K562 (cell line): ENCODE measurements around the gene REEP2. TPM values are rescaled to one million over a fixed set of nuclear protein-coding genes. Genes with fewer than 3 reads are reported as not detected.

Source experiments
- CTBP1 ChIP-seq: fragments of 450-650 bp; IDR thresholded peaks from 2 replicates; pipeline ENCODE4 v1.6.1; 2016; ENCODE audit warnings: borderline replicate concordance
- DMBX1 ChIP-seq: fragments of 250-450 bp; sonication (Bioruptor Pico); IDR thresholded peaks from 2 replicates; pipeline ENCODE4 v1.8.0; 2022; ENCODE audit warnings: inconsistent platforms, mild to moderate bottlenecking, moderate library complexity, borderline replicate concordance
- ELF2 ChIP-seq: fragments of 250-450 bp; sonication (Bioruptor Pico); IDR thresholded peaks from 2 replicates; pipeline ENCODE4 v1.5.0; 2021; ENCODE audit warnings: mild to moderate bottlenecking
- ETS2 ChIP-seq: IDR thresholded peaks from 2 replicates; pipeline ENCODE4 v1.6.1; 2016; ENCODE audit warnings: borderline replicate concordance, missing genetic modification characterization, mild to moderate bottlenecking, moderate library complexity, missing compliant biosample characterization; ENCODE audit not compliant: poor library complexity, severe bottlenecking
- KHSRP ChIP-seq: fragments of 450-650 bp; IDR thresholded peaks from 2 replicates; pipeline ENCODE4 v1.6.1; 2017
- LEF1 ChIP-seq: fragments of 450-650 bp; IDR thresholded peaks from 2 replicates; pipeline ENCODE4 v1.6.1; 2016; ENCODE audit warnings: mild to moderate bottlenecking
- MCM2 ChIP-seq: fragments of 450-650 bp; IDR thresholded peaks from 2 replicates; pipeline ENCODE4 v1.6.1; 2017; ENCODE audit warnings: low read depth, mild to moderate bottlenecking
- MEF2A ChIP-seq: IDR thresholded peaks from 2 replicates; pipeline ENCODE4 v1.6.1; 2011; ENCODE audit warnings: low read depth, mild to moderate bottlenecking, low read length, moderate library complexity; ENCODE audit not compliant: control insufficient read depth
- NCOA4 ChIP-seq: fragments of 450-650 bp; IDR thresholded peaks from 2 replicates; pipeline ENCODE4 v1.6.1; 2018; ENCODE audit warnings: mild to moderate bottlenecking; ENCODE audit not compliant: partially characterized antibody
- PHF21A ChIP-seq: fragments of 450-650 bp; IDR thresholded peaks from 2 replicates; pipeline ENCODE4 v1.6.1; 2017; ENCODE audit warnings: low read depth, borderline replicate concordance
- POLR2H ChIP-seq: IDR thresholded peaks from 2 replicates; pipeline ENCODE4 v1.6.1; 2016; ENCODE audit warnings: missing genetic modification characterization, low read depth, mild to moderate bottlenecking, control low read depth, missing compliant biosample characterization, moderate library complexity
- RFX5 ChIP-seq: IDR thresholded peaks from 2 replicates; pipeline ENCODE4 v1.6.1; 2011; ENCODE audit warnings: low read depth, mild to moderate bottlenecking, improper control_type of control experiment, low read length
- SIX5 ChIP-seq, 2 experiments: IDR thresholded peaks; 2 replicates each; pipeline ENCODE4 v1.6.1; 2011; ENCODE audit warnings: low read length in 2 of 2, borderline replicate concordance in 1 of 2, low read depth in 1 of 2, mild to moderate bottlenecking in 1 of 2, moderate library complexity in 1 of 2; ENCODE audit not compliant: insufficient read depth in 1 of 2
- VEZF1 ChIP-seq: fragments of 200-800 bp; sonication (Bioruptor generic); IDR thresholded peaks from 2 replicates; pipeline ENCODE4 v1.6.1; 2017; ENCODE audit warnings: missing genetic modification characterization, missing compliant biosample characterization
- ZNF124 ChIP-seq: sonication (generic); formaldehyde crosslinking; IDR thresholded peaks from 2 replicates; pipeline ENCODE4 v1.8.1; 2022; ENCODE audit warnings: missing genetic modification reagents
- polyA plus RNA-seq, 8 experiments: library from polyadenylated mRNA; depleted of rRNA in 4 of 8; stranded (reverse) in 5 of 8; unstranded in 3 of 8; fragments of >200 nt; fragmentation: Nextera tagmentation in 2 of 8; fragmentation: Illumina TruSeq in 1 of 8; extraction: Ambion mirVana in 2 of 8; extraction: Trizol in 1 of 8; gene quantifications; 2 replicates each; pipeline versions ENCODE4 v1.2.1 to v1.2.3, GENCODE V29; 2011 to 2014; ENCODE audit warnings: inconsistent platforms in 1 of 8, missing spikeins in 1 of 8
- total RNA-seq, 7 experiments: library from RNA; depleted of rRNA in 6 of 7; stranded (reverse); fragments of >200 nt in 6 of 7; fragmentation: Illumina TruSeq in 2 of 7; extraction: Trizol in 2 of 7; gene quantifications; 2 replicates each; pipeline versions ENCODE4 v1.2.1 to v1.2.3, GENCODE V29; 2011 to 2021; ENCODE audit warnings: low replicate concordance in 1 of 7
- TF ChIP-seq, protein P1 (sequence below): fragments of 450-650 bp; formaldehyde crosslinking; IDR thresholded peaks from 2 replicates; pipeline ENCODE4 v1.4.0; 2020; ENCODE audit warnings: mild to moderate bottlenecking, moderate library complexity
- TF ChIP-seq, protein P2 (sequence below): fragments of 450-650 bp; formaldehyde crosslinking; IDR thresholded peaks from 2 replicates; pipeline ENCODE4 v1.4.0; 2020; ENCODE audit warnings: mild to moderate bottlenecking, moderate library complexity
- TF ChIP-seq, protein P3 (sequence below), 2 experiments: fragments of 450-650 bp; IDR thresholded peaks; 2 replicates each; pipeline ENCODE4 v1.6.1; 2018; ENCODE audit warnings: mild to moderate bottlenecking in 2 of 2, low read depth in 1 of 2; ENCODE audit not compliant: partially characterized antibody in 2 of 2
- TF ChIP-seq, protein P4 (sequence below): sonication (generic); formaldehyde crosslinking; IDR thresholded peaks from 2 replicates; pipeline ENCODE4 v1.5.0; 2020; ENCODE audit warnings: missing genetic modification reagents

Gene REEP2
- total and polyA plus RNA-seq, 9 of the 15 experiments (the other 6 are each of a cell fraction or from before 2014, with no cell fraction given), result 0.03 to 1.1 (median 0.12) TPM; not detected in 1

DNA sequence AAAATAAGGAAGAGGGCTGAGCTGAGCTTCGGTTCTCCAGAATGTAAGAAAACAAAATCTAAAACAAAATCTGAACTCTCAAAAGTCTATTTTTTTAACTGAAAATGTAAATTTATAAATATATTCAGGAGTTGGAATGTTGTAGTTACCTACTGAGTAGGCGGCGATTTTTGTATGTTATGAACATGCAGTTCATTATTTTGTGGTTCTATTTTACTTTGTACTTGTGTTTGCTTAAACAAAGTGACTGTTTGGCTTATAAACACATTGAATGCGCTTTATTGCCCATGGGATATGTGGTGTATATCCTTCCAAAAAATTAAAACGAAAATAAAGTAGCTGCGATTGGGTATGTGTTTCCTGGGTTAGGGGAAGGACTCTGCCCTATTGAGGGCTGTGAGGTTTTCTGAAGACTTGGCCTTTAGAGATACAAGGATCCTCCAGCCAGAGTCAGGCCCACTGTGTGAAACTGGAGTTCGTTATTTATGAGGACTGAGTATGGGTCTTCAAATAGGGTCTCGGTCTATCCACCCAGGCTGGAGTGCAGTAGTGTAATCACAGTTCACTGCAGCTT is 30.2 kb downstream of the REEP2 start (continued):
- TF ChIP-seq POLR2H (tag) (0 out of 2 replicates have a peak, but pooled peaks have one; percentile 15), NCOA4 (no peak), LEF1 (no peak), ZNF124 (CRISPR knock-in tag) (no peak), MEF2A (0 out of 2 replicates have a peak, but pooled peaks have one; percentile 5), ELF2 (CRISPR knock-in tag) (no peak), RFX5 (no peak), PHF21A (no peak), MCM2 (no peak), SIX5 (IDR thresholded peaks at IDR 0.05; ENCODE audit: borderline replicate concordance in 1 of 2, insufficient read depth in 1 of 2, low read depth in 1 of 2, low read length in 2 of 2) (no peak), CTBP1 (no peak), ETS2 (no peak), VEZF1 (CRISPR knock-in tag) (no peak), DMBX1 (CRISPR knock-in tag) (no peak), KHSRP (no peak)
- TF ChIP-seq, protein P1, sequence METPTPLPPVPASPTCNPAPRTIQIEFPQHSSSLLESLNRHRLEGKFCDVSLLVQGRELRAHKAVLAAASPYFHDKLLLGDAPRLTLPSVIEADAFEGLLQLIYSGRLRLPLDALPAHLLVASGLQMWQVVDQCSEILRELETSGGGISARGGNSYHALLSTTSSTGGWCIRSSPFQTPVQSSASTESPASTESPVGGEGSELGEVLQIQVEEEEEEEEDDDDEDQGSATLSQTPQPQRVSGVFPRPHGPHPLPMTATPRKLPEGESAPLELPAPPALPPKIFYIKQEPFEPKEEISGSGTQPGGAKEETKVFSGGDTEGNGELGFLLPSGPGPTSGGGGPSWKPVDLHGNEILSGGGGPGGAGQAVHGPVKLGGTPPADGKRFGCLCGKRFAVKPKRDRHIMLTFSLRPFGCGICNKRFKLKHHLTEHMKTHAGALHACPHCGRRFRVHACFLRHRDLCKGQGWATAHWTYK, result no peak
- TF ChIP-seq, protein P2, sequence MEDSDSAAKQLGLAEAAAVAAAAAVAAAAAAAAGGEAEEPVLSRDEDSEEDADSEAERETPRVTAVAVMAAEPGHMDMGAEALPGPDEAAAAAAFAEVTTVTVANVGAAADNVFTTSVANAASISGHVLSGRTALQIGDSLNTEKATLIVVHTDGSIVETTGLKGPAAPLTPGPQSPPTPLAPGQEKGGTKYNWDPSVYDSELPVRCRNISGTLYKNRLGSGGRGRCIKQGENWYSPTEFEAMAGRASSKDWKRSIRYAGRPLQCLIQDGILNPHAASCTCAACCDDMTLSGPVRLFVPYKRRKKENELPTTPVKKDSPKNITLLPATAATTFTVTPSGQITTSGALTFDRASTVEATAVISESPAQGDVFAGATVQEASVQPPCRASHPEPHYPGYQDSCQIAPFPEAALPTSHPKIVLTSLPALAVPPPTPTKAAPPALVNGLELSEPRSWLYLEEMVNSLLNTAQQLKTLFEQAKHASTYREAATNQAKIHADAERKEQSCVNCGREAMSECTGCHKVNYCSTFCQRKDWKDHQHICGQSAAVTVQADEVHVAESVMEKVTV, result no peak
- TF ChIP-seq, protein P3, sequence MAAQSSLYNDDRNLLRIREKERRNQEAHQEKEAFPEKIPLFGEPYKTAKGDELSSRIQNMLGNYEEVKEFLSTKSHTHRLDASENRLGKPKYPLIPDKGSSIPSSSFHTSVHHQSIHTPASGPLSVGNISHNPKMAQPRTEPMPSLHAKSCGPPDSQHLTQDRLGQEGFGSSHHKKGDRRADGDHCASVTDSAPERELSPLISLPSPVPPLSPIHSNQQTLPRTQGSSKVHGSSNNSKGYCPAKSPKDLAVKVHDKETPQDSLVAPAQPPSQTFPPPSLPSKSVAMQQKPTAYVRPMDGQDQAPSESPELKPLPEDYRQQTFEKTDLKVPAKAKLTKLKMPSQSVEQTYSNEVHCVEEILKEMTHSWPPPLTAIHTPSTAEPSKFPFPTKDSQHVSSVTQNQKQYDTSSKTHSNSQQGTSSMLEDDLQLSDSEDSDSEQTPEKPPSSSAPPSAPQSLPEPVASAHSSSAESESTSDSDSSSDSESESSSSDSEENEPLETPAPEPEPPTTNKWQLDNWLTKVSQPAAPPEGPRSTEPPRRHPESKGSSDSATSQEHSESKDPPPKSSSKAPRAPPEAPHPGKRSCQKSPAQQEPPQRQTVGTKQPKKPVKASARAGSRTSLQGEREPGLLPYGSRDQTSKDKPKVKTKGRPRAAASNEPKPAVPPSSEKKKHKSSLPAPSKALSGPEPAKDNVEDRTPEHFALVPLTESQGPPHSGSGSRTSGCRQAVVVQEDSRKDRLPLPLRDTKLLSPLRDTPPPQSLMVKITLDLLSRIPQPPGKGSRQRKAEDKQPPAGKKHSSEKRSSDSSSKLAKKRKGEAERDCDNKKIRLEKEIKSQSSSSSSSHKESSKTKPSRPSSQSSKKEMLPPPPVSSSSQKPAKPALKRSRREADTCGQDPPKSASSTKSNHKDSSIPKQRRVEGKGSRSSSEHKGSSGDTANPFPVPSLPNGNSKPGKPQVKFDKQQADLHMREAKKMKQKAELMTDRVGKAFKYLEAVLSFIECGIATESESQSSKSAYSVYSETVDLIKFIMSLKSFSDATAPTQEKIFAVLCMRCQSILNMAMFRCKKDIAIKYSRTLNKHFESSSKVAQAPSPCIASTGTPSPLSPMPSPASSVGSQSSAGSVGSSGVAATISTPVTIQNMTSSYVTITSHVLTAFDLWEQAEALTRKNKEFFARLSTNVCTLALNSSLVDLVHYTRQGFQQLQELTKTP (IDR thresholded peaks at IDR 0.05; ENCODE audit: low read depth in 1 of 2, partially characterized antibody in 2 of 2), result peak; percentile 21 to 28
- TF ChIP-seq, protein P4, sequence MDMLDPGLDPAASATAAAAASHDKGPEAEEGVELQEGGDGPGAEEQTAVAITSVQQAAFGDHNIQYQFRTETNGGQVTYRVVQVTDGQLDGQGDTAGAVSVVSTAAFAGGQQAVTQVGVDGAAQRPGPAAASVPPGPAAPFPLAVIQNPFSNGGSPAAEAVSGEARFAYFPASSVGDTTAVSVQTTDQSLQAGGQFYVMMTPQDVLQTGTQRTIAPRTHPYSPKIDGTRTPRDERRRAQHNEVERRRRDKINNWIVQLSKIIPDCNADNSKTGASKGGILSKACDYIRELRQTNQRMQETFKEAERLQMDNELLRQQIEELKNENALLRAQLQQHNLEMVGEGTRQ (CRISPR knock-in tag), result no peak
